ENCODE results near the gene ADGRB3.
"Not testable (repeated sequence)": the region's sequence is repeated elsewhere in the genome, so short reads cannot be mapped to it uniquely, and the experiment has no call there.

ADGRB3 gene

GRCh38 chr6:69422475-69422874, 787.4 kb downstream of the ADGRB3 start:
- DNase-seq (ENCODE audit: low read depth, low spot score): no peak

- no peak for DNase-seq (ENCODE audit: low read depth, low spot score)
Measured at GRCh38 chr6:69423785-69424184, 788.7 kb downstream of the ADGRB3 start.

- DNase-seq (ENCODE audit: low read depth, low spot score): no peak
Measured at GRCh38 chr6:69424581-69424980, 789.5 kb downstream of the ADGRB3 start.

GRCh38 chr6:69427882-69428281, 792.8 kb downstream of the ADGRB3 start:
- no peak for DNase-seq (ENCODE audit: low read depth, low spot score)

GRCh38 chr6:69432168-69432567, 797.1 kb downstream of the ADGRB3 start:
- DNase-seq (ENCODE audit: low read depth, low spot score): not testable (repeated sequence)

GRCh38 chr6:69433116-69433515, 798.0 kb downstream of the ADGRB3 start:
- not testable (repeated sequence) for DNase-seq (ENCODE audit: low read depth, low spot score)

GRCh38 chr6:69438113-69438512, 803.0 kb downstream of the ADGRB3 start:
- no peak for DNase-seq (ENCODE audit: low read depth, low spot score)

Data from iPS DF 19.7 (cell line).